ENCODE data around the gene FNDC7.
"Not testable (repeated sequence)": the region's sequence is repeated elsewhere in the genome, so short reads cannot be mapped to it uniquely, and the experiment has no call there.

FNDC7 gene

GRCh38 chr1:108695535-108695934 is 17.2 kb upstream of the FNDC7 start:
- no peak for DNase-seq

GRCh38 chr1:108699375-108700332 is 13.1 kb upstream of the FNDC7 start:
- DNase-seq: no peak

- DNase-seq: no peak
These were observed 11.4 kb upstream of the FNDC7 start for GRCh38 chr1:108701176-108701849.

- not testable (repeated sequence) for DNase-seq
These were observed 10.6 kb upstream of the FNDC7 start for GRCh38 chr1:108702109-108702508.

- DNase-seq: no peak
These were observed 8.8 kb upstream of the FNDC7 start for GRCh38 chr1:108703939-108704338.

- DNase-seq: no peak
These were observed 8.2 kb upstream of the FNDC7 start for GRCh38 chr1:108704496-108704895.

- DNase-seq: no peak
These were observed 6.1 kb upstream of the FNDC7 start for GRCh38 chr1:108706643-108707042.

- DNase-seq: no peak
These were observed 3.7 kb upstream of the FNDC7 start for GRCh38 chr1:108708691-108709660.

GRCh38 chr1:108715932-108716331 is 3.2 kb downstream of the FNDC7 start:
- DNase-seq: no peak

GRCh38 chr1:108716437-108717230 is 3.9 kb downstream of the FNDC7 start:
- DNase-seq: no peak

GRCh38 chr1:108717774-108718316 is 5.1 kb downstream of the FNDC7 start:
- DNase-seq: no peak

- no peak for DNase-seq
These were observed 6.4 kb downstream of the FNDC7 start for GRCh38 chr1:108718927-108719655.

GRCh38 chr1:108719656-108720435 is 7.1 kb downstream of the FNDC7 start:
- no peak for DNase-seq

- DNase-seq: no peak
These were observed 9.6 kb downstream of the FNDC7 start for GRCh38 chr1:108722292-108722691.

- no peak for DNase-seq
These were observed 13.2 kb downstream of the FNDC7 start for GRCh38 chr1:108725906-108726305.

- DNase-seq: no peak
These were observed 15.7 kb downstream of the FNDC7 start for GRCh38 chr1:108728327-108728923.

- DNase-seq: no peak
These were observed 16.8 kb downstream of the FNDC7 start for GRCh38 chr1:108729481-108729880.

- no peak for DNase-seq
These were observed 19.7 kb downstream of the FNDC7 start for GRCh38 chr1:108732398-108732797.

GRCh38 chr1:108734171-108734865 is 21.6 kb downstream of the FNDC7 start:
- DNase-seq: no peak

All from right kidney (tissue), 1 donor.